ENCODE data around the gene PRR23E.

Gene PRR23E

GRCh38 chr3:127222664-127223063 lies 29.7 kb downstream of the PRR23E start:
- TF ChIP-seq FOXP2 (optimal IDR thresholded peaks at IDR 0.05; ENCODE audit: borderline replicate concordance, extremely low read depth, extremely low read length, insufficient read depth) (no peak), REST (IDR thresholded peaks at IDR 0.05; ENCODE audit: insufficient read depth in 1 of 2, low read depth in 2 of 2, low read length in 2 of 2) (no peak), POLR2AphosphoS5 (IDR thresholded peaks at IDR 0.05; ENCODE audit: low read depth, low read length) (no peak), TAF1 (IDR thresholded peaks at IDR 0.05; ENCODE audit: borderline replicate concordance, insufficient read depth, low read length) (no peak), SIN3A (IDR thresholded peaks at IDR 0.05; ENCODE audit: borderline replicate concordance, insufficient read depth, low read length) (no peak)

DNA sequence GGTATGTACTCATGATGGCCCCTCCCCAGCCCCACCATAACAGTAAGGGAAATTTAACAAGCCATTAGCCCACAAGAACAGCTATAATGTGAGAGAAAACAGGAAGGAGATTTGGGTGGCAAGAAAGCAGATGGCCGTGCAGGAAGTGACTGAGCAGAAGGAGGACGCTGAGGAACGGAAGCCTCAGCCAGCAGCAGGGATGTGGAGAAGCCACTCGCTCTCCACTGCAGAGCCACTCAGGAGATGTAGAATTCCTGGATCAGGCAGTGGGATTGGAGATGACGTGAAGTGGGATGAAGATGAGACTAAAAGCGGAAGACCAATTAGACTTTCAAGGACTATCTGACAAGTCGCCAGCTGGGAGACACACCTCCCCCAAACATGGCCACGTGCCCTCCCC lies 31.2 kb downstream of the PRR23E start:
- TF ChIP-seq TAF1 (IDR thresholded peaks at IDR 0.05; ENCODE audit: borderline replicate concordance, insufficient read depth, low read length) (no peak), FOXP2 (optimal IDR thresholded peaks at IDR 0.05; ENCODE audit: borderline replicate concordance, extremely low read depth, extremely low read length, insufficient read depth) (no peak), SIN3A (IDR thresholded peaks at IDR 0.05; ENCODE audit: borderline replicate concordance, insufficient read depth, low read length) (no peak), POLR2AphosphoS5 (IDR thresholded peaks at IDR 0.05; ENCODE audit: low read depth, low read length) (no peak), REST (IDR thresholded peaks at IDR 0.05; ENCODE audit: insufficient read depth in 1 of 2, low read depth in 2 of 2, low read length in 2 of 2) (no peak)

GRCh38 chr3:127226457-127226856 lies 33.5 kb downstream of the PRR23E start:
- TF ChIP-seq SIN3A (IDR thresholded peaks at IDR 0.05; ENCODE audit: borderline replicate concordance, insufficient read depth, low read length) (no peak), FOXP2 (optimal IDR thresholded peaks at IDR 0.05; ENCODE audit: borderline replicate concordance, extremely low read depth, extremely low read length, insufficient read depth) (no peak), REST (IDR thresholded peaks at IDR 0.05; ENCODE audit: insufficient read depth in 1 of 2, low read depth in 2 of 2, low read length in 2 of 2) (no peak), TAF1 (IDR thresholded peaks at IDR 0.05; ENCODE audit: borderline replicate concordance, insufficient read depth, low read length) (no peak), POLR2AphosphoS5 (IDR thresholded peaks at IDR 0.05; ENCODE audit: low read depth, low read length) (no peak)

- TF ChIP-seq FOXP2 (optimal IDR thresholded peaks at IDR 0.05; ENCODE audit: borderline replicate concordance, extremely low read depth, extremely low read length, insufficient read depth) (no peak), POLR2AphosphoS5 (IDR thresholded peaks at IDR 0.05; ENCODE audit: low read depth, low read length) (no peak), SIN3A (IDR thresholded peaks at IDR 0.05; ENCODE audit: borderline replicate concordance, insufficient read depth, low read length) (no peak), TAF1 (IDR thresholded peaks at IDR 0.05; ENCODE audit: borderline replicate concordance, insufficient read depth, low read length) (no peak), REST (IDR thresholded peaks at IDR 0.05; ENCODE audit: insufficient read depth in 1 of 2, low read depth in 2 of 2, low read length in 2 of 2) (no peak)
Observed at GRCh38 chr3:127226946-127227842, 34.3 kb downstream of the PRR23E start.

Data from PFSK-1 (cell line).